Upper lobe of left lung (tissue), 6 donors: ENCODE results near the gene CTAG1B. TPM values are rescaled to one million over a fixed set of nuclear protein-coding genes. Genes with fewer than 3 reads are reported as not detected.
"Not testable (repeated sequence)": the region's sequence is repeated elsewhere in the genome, so short reads cannot be mapped to it uniquely, and the experiment has no call there.

ENCODE experiments used
- ATAC-seq, 2 donors: fragments of 200-7000 bp; cut with Tn5 transposase; one replicate each; pipeline ENCODE4 v1.9.1; 2022; ENCODE audit warnings: mild to moderate bottlenecking in 2 of 2, moderate library complexity in 2 of 2; ENCODE audit not compliant: low FRiP score in 2 of 2
- DNase-seq, 2 donors: peaks; one replicate each; pipeline ENCODE4 v3.0.0-alpha.2; 2019 to 2020
- H3K27ac ChIP-seq, 4 donors: fragments of 200-600 bp; sonication (generic); one replicate each; pipeline ENCODE4 v1.5.1; 2016 to 2019
- H3K27me3 ChIP-seq, 4 donors: fragments of 200-600 bp; sonication (generic); one replicate each; pipeline ENCODE4 v1.5.1; 2017 to 2019
- H3K36me3 ChIP-seq, 4 donors: fragments of 200-600 bp; sonication (generic); one replicate each; pipeline ENCODE4 v1.5.1; 2016 to 2019
- H3K4me1 ChIP-seq, 4 donors: fragments of 200-600 bp; sonication (generic); one replicate each; pipeline ENCODE4 v1.5.1; 2018 to 2019
- H3K4me3 ChIP-seq, 4 donors: fragments of 200-600 bp; sonication (generic); one replicate each; pipeline ENCODE4 v1.5.1; 2017 to 2019; ENCODE audit warnings: mild to moderate bottlenecking in 2 of 4, moderate library complexity in 1 of 4
- H3K9me3 ChIP-seq, 4 donors: fragments of 200-600 bp; sonication (generic); one replicate each; pipeline ENCODE4 v1.5.1; 2018 to 2019
- EP300 ChIP-seq, 4 donors: sonication (generic); formaldehyde crosslinking; IDR thresholded peaks; one replicate each; pipeline ENCODE4 v1.5.1; 2017; ENCODE audit warnings: antibody characterized with exemption in 4 of 4, control low read depth in 2 of 4
- POLR2A ChIP-seq, 4 donors: fragments of 450-650 bp; IDR thresholded peaks; one replicate each; pipeline ENCODE4 v1.5.1; 2016 to 2017; ENCODE audit warnings: antibody characterized with exemption in 4 of 4, mild to moderate bottlenecking in 2 of 4
- POLR2AphosphoS5 ChIP-seq, 2 donors: sonication (generic); formaldehyde crosslinking; IDR thresholded peaks; one replicate each; pipeline ENCODE4 v1.5.1; 2017; ENCODE audit warnings: antibody characterized with exemption in 2 of 2
- WGBS, 2 donors: methylation state at CpG; one replicate each; pipeline ENCODE4 v1.1.5; 2017 to 2018; 5-methylcytosine and 5-hydroxymethylcytosine counted together
- total RNA-seq, 6 donors: library from RNA; depleted of rRNA in 4 of 6; stranded (reverse); fragments of >200 nt in 4 of 6; gene quantifications; one replicate each; pipeline versions ENCODE4 v1.1.0 to v1.2.1, GENCODE V29; 2016 to 2021
- TF ChIP-seq, protein P1 (sequence below), 6 experiments: fragments of 450-650 bp in 4 of 6; fragments of 200-600 bp in 2 of 6; sonication (generic) in 2 of 6; IDR thresholded peaks; one replicate each; pipeline ENCODE4 v1.5.1; 2016 to 2019; ENCODE audit warnings: antibody characterized with exemption in 6 of 6
- donor health status: DM: no; HTN: no; CAD: no; lungs with moderate emphysema.
- donor health status: DM: no; HTN: yes; CAD: no; lungs with severe emphysema.

CTAG1B gene
- total RNA-seq, 6 donors from 2014 or later, result not detected

DNA sequence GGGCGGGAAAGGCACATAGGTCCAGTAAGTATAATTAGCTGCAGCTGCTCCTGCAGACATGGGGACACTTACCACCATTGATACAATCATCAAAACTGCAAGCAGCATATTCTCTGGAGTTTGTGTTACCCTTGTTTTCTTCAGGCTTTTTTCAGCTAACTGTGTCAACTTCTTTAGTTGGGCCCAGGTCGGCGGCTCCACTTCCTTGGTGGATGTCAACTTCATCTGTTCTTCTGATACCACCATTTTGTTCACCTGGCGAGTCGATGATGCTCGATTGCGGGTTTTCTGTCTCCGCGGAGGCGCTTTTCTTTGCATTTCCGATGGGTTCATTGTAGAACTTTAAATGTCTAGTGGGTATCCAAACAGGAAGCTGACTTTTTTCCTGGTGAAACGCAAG, 7.9 kb downstream of the CTAG1B start:
- H3K4me1 ChIP-seq, DNase-seq, H3K27me3 ChIP-seq, H3K27ac ChIP-seq, H3K9me3 ChIP-seq, H3K36me3 ChIP-seq, ATAC-seq, H3K4me3 ChIP-seq: not testable (repeated sequence)
- 80 to 89% methylated on average over 12 of the region's 12 CpGs for WGBS, 2 donors

DNA sequence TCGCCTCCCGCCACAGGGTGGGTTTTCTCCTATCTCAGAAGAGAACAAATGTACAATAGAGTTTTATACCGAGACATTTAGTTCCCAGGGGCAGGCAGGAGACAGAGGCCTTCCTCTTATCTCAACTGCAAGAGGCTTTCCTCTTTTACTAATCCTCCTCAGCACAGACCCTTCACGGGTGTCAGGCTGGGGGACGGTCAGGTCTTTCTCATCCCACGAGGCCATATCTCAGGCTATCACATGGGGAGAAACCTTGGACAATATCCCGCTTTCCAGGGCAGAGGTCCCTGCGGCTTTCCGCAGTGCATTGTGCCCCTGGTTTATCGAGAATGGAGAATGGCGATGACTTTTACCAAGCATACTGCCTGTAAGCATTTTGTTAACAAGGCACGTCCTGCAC, 10.3 kb downstream of the CTAG1B start:
- 72 to 78% methylated on average over 8 to 12 of the region's 12 CpGs for WGBS, 2 donors

DNA sequence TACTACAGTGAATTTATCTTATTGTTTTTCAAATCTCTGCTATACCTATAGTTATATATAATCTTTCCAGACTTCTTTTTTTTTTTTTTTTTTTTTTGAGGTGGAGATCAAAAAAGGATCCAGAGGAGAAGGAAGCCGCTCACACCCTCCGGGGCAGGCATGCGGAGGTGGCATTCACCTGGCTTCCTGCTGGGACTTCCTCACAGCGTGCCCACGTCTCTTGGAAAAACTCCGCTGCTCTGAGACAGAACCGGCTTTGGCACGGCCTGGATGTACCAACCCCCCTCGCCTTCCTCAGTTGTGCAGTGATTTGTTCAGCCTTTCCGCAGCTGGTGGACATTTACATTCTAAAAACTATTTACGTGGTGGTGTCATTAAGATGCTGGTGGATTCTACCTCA, 11.1 kb downstream of the CTAG1B start:
- 80 to 92% methylated on average over 3 to 11 of the region's 11 CpGs for WGBS, 2 donors
- not testable (repeated sequence) for H3K36me3 ChIP-seq, ATAC-seq, H3K4me3 ChIP-seq, H3K27ac ChIP-seq, H3K27me3 ChIP-seq, DNase-seq, H3K9me3 ChIP-seq, H3K4me1 ChIP-seq

More for the DNA sequence above, 10.3 kb downstream of the CTAG1B start:
- not testable (repeated sequence) for ATAC-seq, H3K27me3 ChIP-seq, H3K4me3 ChIP-seq, H3K36me3 ChIP-seq, H3K4me1 ChIP-seq, H3K27ac ChIP-seq, DNase-seq, H3K9me3 ChIP-seq

DNA sequence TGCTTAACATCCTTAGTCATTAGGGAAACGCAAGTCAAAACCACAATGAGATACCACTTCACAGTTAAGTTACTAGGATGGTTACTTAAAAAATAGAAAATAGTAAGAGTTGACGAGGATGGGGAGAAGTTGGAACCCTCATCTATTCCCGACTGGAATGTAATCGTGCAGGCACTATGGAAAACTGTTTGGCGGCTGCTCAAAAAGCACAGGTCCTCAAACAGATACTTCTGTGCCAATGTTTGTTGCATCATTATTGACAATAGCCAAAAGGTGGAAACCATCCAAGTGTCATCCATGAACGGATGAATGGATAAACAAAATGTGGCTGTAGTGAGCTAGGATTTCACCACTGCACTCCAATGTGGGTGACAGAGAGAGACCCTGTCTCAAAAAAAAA, 11.7 kb downstream of the CTAG1B start:
- TF ChIP-seq POLR2A (IDR thresholded peaks at IDR 0.05) (no peak), POLR2AphosphoS5 (IDR thresholded peaks at IDR 0.05) (no peak), EP300 (IDR thresholded peaks at IDR 0.05) (no peak)
- TF ChIP-seq, protein P1, sequence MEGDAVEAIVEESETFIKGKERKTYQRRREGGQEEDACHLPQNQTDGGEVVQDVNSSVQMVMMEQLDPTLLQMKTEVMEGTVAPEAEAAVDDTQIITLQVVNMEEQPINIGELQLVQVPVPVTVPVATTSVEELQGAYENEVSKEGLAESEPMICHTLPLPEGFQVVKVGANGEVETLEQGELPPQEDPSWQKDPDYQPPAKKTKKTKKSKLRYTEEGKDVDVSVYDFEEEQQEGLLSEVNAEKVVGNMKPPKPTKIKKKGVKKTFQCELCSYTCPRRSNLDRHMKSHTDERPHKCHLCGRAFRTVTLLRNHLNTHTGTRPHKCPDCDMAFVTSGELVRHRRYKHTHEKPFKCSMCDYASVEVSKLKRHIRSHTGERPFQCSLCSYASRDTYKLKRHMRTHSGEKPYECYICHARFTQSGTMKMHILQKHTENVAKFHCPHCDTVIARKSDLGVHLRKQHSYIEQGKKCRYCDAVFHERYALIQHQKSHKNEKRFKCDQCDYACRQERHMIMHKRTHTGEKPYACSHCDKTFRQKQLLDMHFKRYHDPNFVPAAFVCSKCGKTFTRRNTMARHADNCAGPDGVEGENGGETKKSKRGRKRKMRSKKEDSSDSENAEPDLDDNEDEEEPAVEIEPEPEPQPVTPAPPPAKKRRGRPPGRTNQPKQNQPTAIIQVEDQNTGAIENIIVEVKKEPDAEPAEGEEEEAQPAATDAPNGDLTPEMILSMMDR (IDR thresholded peaks at IDR 0.05), result no peak
- no peak for ATAC-seq
- no peak for DNase-seq
- Histone ChIP-seq H3K36me3 (no peaks in the 10 kb centered on the region), H3K27me3 (no peaks in the 10 kb centered on the region), H3K9me3 (no peaks in the 10 kb centered on the region), H3K27ac (no peak overlapping the region), H3K4me3 (no peak overlapping the region), H3K4me1 (no peaks in the 10 kb centered on the region)
- 60 to 68% methylated on average over 6 of the region's 6 CpGs for WGBS, 2 donors

DNA sequence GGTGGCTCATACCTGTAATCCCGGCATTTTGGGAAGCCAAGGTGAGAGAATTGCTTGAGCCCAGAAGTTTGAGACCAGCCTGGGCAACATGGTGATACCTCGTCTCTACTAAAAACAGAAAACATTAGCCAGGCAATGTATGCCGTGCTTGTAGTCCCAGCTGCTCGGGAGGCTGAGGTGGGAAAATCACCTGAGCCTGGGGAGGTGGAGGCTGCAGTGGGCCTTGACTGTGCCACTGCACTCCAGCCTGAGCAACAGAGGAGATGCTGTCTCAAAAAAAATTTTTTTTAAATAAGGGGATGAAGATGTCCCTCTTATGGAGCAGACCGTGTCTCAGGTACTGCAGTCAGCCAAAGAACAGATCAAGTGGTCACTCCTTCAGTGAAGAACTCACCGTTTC, 13.5 kb downstream of the CTAG1B start:
- Histone ChIP-seq H3K27me3 (no peaks in the 10 kb centered on the region), H3K4me1 (no peaks in the 10 kb centered on the region), H3K27ac (no peak overlapping the region), H3K4me3 (no peak overlapping the region), H3K36me3 (no peaks in the 10 kb centered on the region), H3K9me3 (no peaks in the 10 kb centered on the region)
- no peak for ATAC-seq
- TF ChIP-seq POLR2AphosphoS5 (IDR thresholded peaks at IDR 0.05), result no peak
- TF ChIP-seq, protein P1 (IDR thresholded peaks at IDR 0.05), result no peak
- no peak for TF ChIP-seq EP300 (IDR thresholded peaks at IDR 0.05)
- TF ChIP-seq POLR2A (IDR thresholded peaks at IDR 0.05), result no peak
- 81 to 85% methylated on average over 4 to 6 of the region's 6 CpGs for WGBS, 2 donors
- DNase-seq, result no peak

DNA sequence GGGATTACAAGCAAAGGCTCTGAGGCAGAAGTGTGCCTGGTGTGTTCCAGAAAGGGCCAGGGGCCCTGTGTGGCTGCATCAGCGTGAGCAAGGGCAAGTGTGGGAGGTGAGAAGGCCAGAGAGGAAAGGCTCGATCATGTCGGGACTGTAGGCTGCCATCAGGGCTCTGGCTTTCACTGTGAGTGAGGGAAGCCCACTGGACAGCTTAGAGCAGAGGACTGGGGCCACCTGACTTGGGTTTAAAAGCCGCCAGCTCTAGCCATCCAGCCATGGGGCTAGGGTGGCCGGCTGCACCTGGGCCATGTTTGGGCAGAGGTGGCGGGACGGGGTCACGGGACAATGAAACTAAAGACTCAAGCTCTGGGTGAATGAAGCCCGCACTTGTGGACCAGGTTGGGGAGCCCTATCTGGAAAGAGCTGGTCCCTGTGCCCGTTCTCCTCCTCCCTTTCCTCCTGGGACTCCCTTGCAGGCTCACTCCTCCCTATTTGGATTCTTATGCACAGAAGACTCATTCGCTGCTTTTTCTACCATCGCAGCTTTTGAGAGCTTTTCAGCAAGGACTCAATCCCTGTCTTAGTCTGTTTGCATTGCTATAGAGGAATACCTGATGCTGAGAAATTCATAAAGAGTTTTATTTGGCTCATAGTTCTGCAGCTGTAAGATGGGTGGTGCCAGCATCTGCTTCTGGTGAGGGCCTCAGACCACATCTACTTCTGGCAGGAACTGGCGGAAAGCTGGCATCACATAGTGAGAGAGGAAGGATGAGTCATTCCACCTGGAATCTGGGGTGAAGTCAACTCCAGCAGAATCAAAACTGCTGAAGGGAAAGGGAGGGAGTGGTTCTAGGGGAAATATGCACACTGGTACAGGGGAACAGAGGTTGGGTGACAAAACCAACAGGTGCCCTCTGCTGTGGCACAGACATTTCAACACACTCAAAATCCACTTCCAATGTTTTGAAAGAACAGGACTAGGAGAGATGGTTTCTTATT, 15.3 kb downstream of the CTAG1B start:
- Histone ChIP-seq H3K27ac (no peak overlapping the region), H3K4me1 (no peaks in the 10 kb centered on the region), H3K36me3 (no peaks in the 10 kb centered on the region), H3K27me3 (no peaks in the 10 kb centered on the region), H3K4me3 (no peak overlapping the region), H3K9me3 (no peaks in the 10 kb centered on the region)
- no peak for ATAC-seq
- DNase-seq, result peak in 1 of 2 donors; percentile 17
- WGBS, 2 donors, result 77 to 79% methylated on average over 6 to 13 of the region's 13 CpGs
- TF ChIP-seq POLR2AphosphoS5 (IDR thresholded peaks at IDR 0.05), result no peak
